GM23248 (cell line): ENCODE results near the gene TOMM40L. TPM values are rescaled to one million over a fixed set of nuclear protein-coding genes. Genes with fewer than 3 reads are reported as not detected.

Experiments used
- DNase-seq: peaks from one replicate; pipeline ENCODE4 v3.0.0-alpha.2; 2015
- H2AFZ ChIP-seq: fragments of 200-600 bp; sonication (generic); 2 replicates; pipeline ENCODE4 v1.6.1; 2016; ENCODE audit warnings: antibody characterized with exemption
- H3F3A ChIP-seq: fragments of 200-600 bp; sonication (generic); 2 replicates; pipeline ENCODE4 v1.6.1; 2016; ENCODE audit warnings: mild to moderate bottlenecking, antibody characterized with exemption, mixed run types; ENCODE audit not compliant: insufficient read depth
- H3K27ac ChIP-seq: fragments of 200-600 bp; sonication (generic); 2 replicates; pipeline ENCODE4 v1.5.1; 2016; ENCODE audit warnings: mild to moderate bottlenecking
- H3K27me3 ChIP-seq: fragments of 200-600 bp; sonication (generic); replicated peaks from 2 replicates; pipeline ENCODE4 v1.6.1; 2016; ENCODE audit warnings: mild to moderate bottlenecking; ENCODE audit not compliant: insufficient read depth
- H3K36me3 ChIP-seq: fragments of 200-600 bp; sonication (generic); 2 replicates; pipeline ENCODE4 v1.6.1; 2016; ENCODE audit warnings: low read depth, mild to moderate bottlenecking
- H3K4me1 ChIP-seq: fragments of 200-600 bp; sonication (generic); 2 replicates; pipeline ENCODE4 v1.6.1; 2016; ENCODE audit warnings: mild to moderate bottlenecking; ENCODE audit not compliant: insufficient read depth
- H3K4me2 ChIP-seq: fragments of 200-600 bp; sonication (generic); one replicate; pipeline ENCODE4 v1.6.1; 2016; ENCODE audit warnings: mild to moderate bottlenecking; ENCODE audit not compliant: unreplicated experiment
- H3K4me3 ChIP-seq: fragments of 200-600 bp; sonication (generic); 2 replicates; pipeline ENCODE4 v1.5.1; 2016; ENCODE audit warnings: mild to moderate bottlenecking
- H3K79me2 ChIP-seq: fragments of 200-600 bp; sonication (generic); 2 replicates; pipeline ENCODE4 v1.6.1; 2016; ENCODE audit warnings: mild to moderate bottlenecking; ENCODE audit not compliant: insufficient read depth
- H3K9ac ChIP-seq: fragments of 200-600 bp; sonication (generic); 2 replicates; pipeline ENCODE4 v1.6.1; 2016; ENCODE audit warnings: mild to moderate bottlenecking
- H3K9me2 ChIP-seq: fragments of 200-600 bp; sonication (generic); 2 replicates; pipeline ENCODE4 v1.6.1; 2016; ENCODE audit warnings: mixed run types, mild to moderate bottlenecking, moderate library complexity; ENCODE audit not compliant: insufficient read depth
- H3K9me3 ChIP-seq: fragments of 200-600 bp; sonication (generic); one replicate; pipeline ENCODE4 v1.6.1; 2017; ENCODE audit warnings: low read depth
- H4K20me1 ChIP-seq: fragments of 200-600 bp; sonication (generic); 2 replicates; pipeline ENCODE4 v1.6.0; 2016; ENCODE audit not compliant: insufficient read depth
- EZH2 ChIP-seq: fragments of 200-600 bp; sonication (generic); IDR thresholded peaks from 2 replicates; pipeline ENCODE4 v1.6.1; 2018; ENCODE audit warnings: antibody characterized with exemption, mild to moderate bottlenecking; ENCODE audit not compliant: insufficient read depth, poor library complexity, severe bottlenecking
- EZH2phosphoT487 ChIP-seq: fragments of 200-600 bp; sonication (generic); IDR thresholded peaks from 2 replicates; pipeline ENCODE4 v1.6.1; 2018; ENCODE audit warnings: antibody characterized with exemption, moderate library complexity, mild to moderate bottlenecking, low read depth; ENCODE audit not compliant: insufficient read depth
- WGBS, 2 experiments: methylation state at CpG; one replicate each; pipeline ENCODE4 v1.1.6; 2015 to 2017; ENCODE audit warnings: low lambda C conversion rate in 2 of 2, low coverage in 1 of 2; ENCODE audit errors: missing lambda C conversion rate in 2 of 2; 5-methylcytosine and 5-hydroxymethylcytosine counted together
- in situ Hi-C: fragments of 300-500 bp; cut with MboI; formaldehyde crosslinking; loops from 2 replicates; pipeline ENCODE4 v1.15.0; 2020
- microRNA-seq: library from miRNA; unstranded; fragments of <30 nt; microRNA quantifications from one replicate; pipeline ENCODE4, GENCODE V29; 2016; ENCODE audit warnings: borderline number of aligned reads
- polyA plus RNA-seq: library from polyadenylated mRNA; unstranded; fragments of >200 nt; fragmentation: Nextera tagmentation; extraction: Ambion mirVana; gene quantifications from 2 replicates; pipeline ENCODE4 v1.2.1, GENCODE V29; 2016
- total RNA-seq: library from RNA; depleted of rRNA; stranded (reverse); fragments of >200 nt; shearing (Covaris generic); gene quantifications from 2 replicates; pipeline ENCODE4 v1.2.3, GENCODE V29; 2014; rRNA removed

TOMM40L gene
- total and polyA plus RNA-seq, 2 experiments from 2014 or later = 5.7 to 6.5 TPM

DNA sequence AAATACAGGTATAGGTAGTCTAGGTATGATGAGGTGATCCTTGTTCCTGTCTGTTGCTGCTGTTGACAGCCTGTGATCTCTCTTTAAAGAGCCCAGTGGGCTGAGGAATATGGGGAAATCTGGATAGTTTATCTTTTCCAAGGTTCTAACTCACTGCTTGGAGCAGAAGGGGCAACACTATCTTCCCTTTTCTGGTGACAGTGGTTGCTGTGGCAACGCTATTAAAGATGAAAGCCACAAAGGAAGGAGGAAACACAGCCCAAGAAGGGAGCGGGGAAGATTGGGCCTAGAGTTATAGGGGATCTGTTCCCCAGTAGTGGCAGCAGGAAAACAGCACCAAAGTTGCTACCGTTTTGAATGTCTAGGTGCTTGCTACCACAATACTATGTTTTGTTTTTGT is 41.5 kb downstream of the TOMM40L start:
- no peak for TF ChIP-seq EZH2phosphoT487
- no peak for TF ChIP-seq EZH2
- H3K36me3 ChIP-seq = no peaks in the 10 kb centered on the region
- WGBS, 2 experiments = 66 to 74% methylated on average over 3 of the region's 3 CpGs

DNA sequence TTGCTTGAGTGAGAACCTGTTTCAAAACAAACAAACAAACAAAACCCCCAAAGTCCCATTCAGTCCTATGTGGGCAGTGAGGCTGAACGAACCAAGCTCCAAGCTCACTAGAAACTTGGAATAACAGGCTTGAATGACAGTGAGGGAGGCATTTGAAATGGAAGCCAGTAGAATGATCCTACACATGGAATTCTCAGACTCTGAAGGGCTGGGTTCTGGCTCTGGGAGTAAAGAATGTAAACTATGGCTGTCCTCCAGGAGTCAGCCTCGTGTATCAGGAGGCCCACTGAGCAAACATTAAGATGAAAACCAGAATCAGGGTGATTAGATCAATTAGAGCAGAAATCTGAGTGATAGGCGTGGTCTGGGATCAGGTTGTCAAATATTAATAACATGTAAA is 47.5 kb downstream of the TOMM40L start:
- 15 to 28% methylated on average over 3 of the region's 3 CpGs for WGBS, 2 experiments
- no peak overlapping the region for H3K4me3 ChIP-seq
- no peaks in the 10 kb centered on the region for H3K9me3 ChIP-seq
- no peaks in the 10 kb centered on the region for H4K20me1 ChIP-seq
- in situ Hi-C loops = no loop called here
- no peaks in the 10 kb centered on the region for H3F3A ChIP-seq
- no peak overlapping the region for H3K4me2 ChIP-seq
- H3K36me3 ChIP-seq = no peaks in the 10 kb centered on the region
- no peaks in the 10 kb centered on the region for H3K9me2 ChIP-seq
- no peak overlapping the region for H2AFZ ChIP-seq
- no peak for TF ChIP-seq EZH2phosphoT487
- no peak for TF ChIP-seq EZH2
- peaks cover 35% of the 10 kb centered on the region for H3K27me3 ChIP-seq
- no peak overlapping the region for H3K9ac ChIP-seq
- no peak for DNase-seq
- no peaks in the 10 kb centered on the region for H3K79me2 ChIP-seq
- H3K4me1 ChIP-seq = no peaks in the 10 kb centered on the region
- H3K27ac ChIP-seq = no peak overlapping the region

More for the DNA sequence above, 41.5 kb downstream of the TOMM40L start:
- H3K9ac ChIP-seq = no peak overlapping the region
- no peak overlapping the region for H3K4me2 ChIP-seq
- no peaks in the 10 kb centered on the region; the same call in 1 of the 2 replicates for H3K27me3 ChIP-seq
- no peaks in the 10 kb centered on the region for H3K4me1 ChIP-seq
- no peak overlapping the region for H3K27ac ChIP-seq
- in situ Hi-C loops = no loop called here
- H3K4me3 ChIP-seq = no peak overlapping the region
- DNase-seq = no peak
- H3K9me3 ChIP-seq = no peaks in the 10 kb centered on the region
- H3K9me2 ChIP-seq = no peaks in the 10 kb centered on the region
- H4K20me1 ChIP-seq = no peaks in the 10 kb centered on the region
- H3K79me2 ChIP-seq = no peaks in the 10 kb centered on the region
- no peak overlapping the region for H2AFZ ChIP-seq
- no peaks in the 10 kb centered on the region for H3F3A ChIP-seq

DNA sequence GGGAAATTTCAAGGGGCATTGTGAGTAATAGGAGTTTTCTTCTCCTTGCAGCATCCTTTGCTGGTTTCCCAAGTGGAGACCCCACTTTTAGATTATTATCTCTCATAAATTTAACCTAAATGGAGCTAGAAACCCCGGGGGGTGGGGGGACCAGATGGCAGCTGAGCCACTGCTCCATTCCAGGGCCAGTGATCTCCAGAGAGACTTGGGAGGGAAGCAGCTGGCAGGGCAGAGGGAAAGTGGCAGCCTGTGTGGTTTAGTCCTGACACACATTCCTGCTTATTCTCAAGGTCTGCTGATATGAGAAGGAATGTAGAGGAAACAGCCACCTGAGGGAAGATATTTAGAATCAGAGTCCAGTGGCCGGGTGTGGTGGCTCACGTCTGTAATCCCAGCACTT is 49.0 kb downstream of the TOMM40L start:
- in situ Hi-C loops = no loop called here
- peaks cover 35% of the 10 kb centered on the region for H3K27me3 ChIP-seq
- H3K9me3 ChIP-seq = no peaks in the 10 kb centered on the region
- no peaks in the 10 kb centered on the region for H3K4me1 ChIP-seq
- H3K36me3 ChIP-seq = no peaks in the 10 kb centered on the region
- no peak overlapping the region for H3K4me2 ChIP-seq
- TF ChIP-seq EZH2phosphoT487 = no peak
- TF ChIP-seq EZH2 = no peak
- no peak overlapping the region for H2AFZ ChIP-seq
- 38 to 46% methylated on average over 3 of the region's 3 CpGs for WGBS, 2 experiments
- H3F3A ChIP-seq = no peaks in the 10 kb centered on the region
- no peaks in the 10 kb centered on the region for H4K20me1 ChIP-seq
- no peaks in the 10 kb centered on the region for H3K79me2 ChIP-seq
- no peak overlapping the region for H3K9ac ChIP-seq
- no peak overlapping the region for H3K27ac ChIP-seq
- no peak for DNase-seq
- no peak overlapping the region for H3K4me3 ChIP-seq
- no peaks in the 10 kb centered on the region for H3K9me2 ChIP-seq

Small RNA genes within 50 kb of the gene (microRNA-seq; reads per million reads assigned to microRNA genes)
- gene MIR5187 = not detected

Other genes with a start within 250 kb of the TOMM40L start
- gene F11R, start 204.9 kb upstream of the TOMM40L start, total RNA-seq = 0.76 and 1.5 TPM in 2 replicates
- 0.52 and 0.53 TPM in 2 replicates for gene F11R, start 204.9 kb upstream of the TOMM40L start, polyA plus RNA-seq
- not detected in 2 replicates for gene TSTD1, start 187.1 kb upstream of the TOMM40L start, total RNA-seq
- gene TSTD1, start 187.1 kb upstream of the TOMM40L start, polyA plus RNA-seq = not detected in 2 replicates
- gene USF1, start 180.1 kb upstream of the TOMM40L start, total RNA-seq = 53.2 and 68.4 TPM in 2 replicates
- gene USF1, start 180.1 kb upstream of the TOMM40L start, polyA plus RNA-seq = 12.2 and 17.1 TPM in 2 replicates
- not detected in 2 replicates for gene ARHGAP30, start 156.2 kb upstream of the TOMM40L start, total RNA-seq
- gene ARHGAP30, start 156.2 kb upstream of the TOMM40L start, polyA plus RNA-seq = 0.21 and 0.29 TPM in 2 replicates
- gene NECTIN4, start 136.5 kb upstream of the TOMM40L start, total RNA-seq = 0.54 TPM in 1 of 2 replicates, not detected in the other
- gene NECTIN4, start 136.5 kb upstream of the TOMM40L start, polyA plus RNA-seq = 0.40 and 0.54 TPM in 2 replicates
- gene KLHDC9, start 127.7 kb upstream of the TOMM40L start, total RNA-seq = 3.7 and 5.6 TPM in 2 replicates
- gene KLHDC9, start 127.7 kb upstream of the TOMM40L start, polyA plus RNA-seq = 3.2 and 3.3 TPM in 2 replicates
- gene PFDN2, start 108.0 kb upstream of the TOMM40L start, total RNA-seq = 32.4 and 35.9 TPM in 2 replicates
- 121 and 125 TPM in 2 replicates for gene PFDN2, start 108.0 kb upstream of the TOMM40L start, polyA plus RNA-seq
- gene NIT1, start 108.0 kb upstream of the TOMM40L start, total RNA-seq = 16.6 and 24.3 TPM in 2 replicates
- 30.4 and 30.9 TPM in 2 replicates for gene NIT1, start 108.0 kb upstream of the TOMM40L start, polyA plus RNA-seq
- gene DEDD, start 93.4 kb upstream of the TOMM40L start, total RNA-seq = 30.4 and 36.7 TPM in 2 replicates
- 37.8 and 38.4 TPM in 2 replicates for gene DEDD, start 93.4 kb upstream of the TOMM40L start, polyA plus RNA-seq
- gene UFC1, start 72.1 kb upstream of the TOMM40L start, total RNA-seq = 42.6 and 86.2 TPM in 2 replicates
- 89.5 and 89.6 TPM in 2 replicates for gene UFC1, start 72.1 kb upstream of the TOMM40L start, polyA plus RNA-seq
- gene USP21, start 66.6 kb upstream of the TOMM40L start, total RNA-seq = 6.3 and 10.5 TPM in 2 replicates
- 16.0 and 16.5 TPM in 2 replicates for gene USP21, start 66.6 kb upstream of the TOMM40L start, polyA plus RNA-seq
- gene PPOX, start 59.6 kb upstream of the TOMM40L start, total RNA-seq = 18.8 and 36.2 TPM in 2 replicates
- 21.5 and 25.9 TPM in 2 replicates for gene PPOX, start 59.6 kb upstream of the TOMM40L start, polyA plus RNA-seq
- gene B4GALT3, start 48.6 kb upstream of the TOMM40L start, total RNA-seq = 33.3 and 34.5 TPM in 2 replicates
- 30.6 and 31.3 TPM in 2 replicates for gene B4GALT3, start 48.6 kb upstream of the TOMM40L start, polyA plus RNA-seq
- gene ADAMTS4, start 27.0 kb upstream of the TOMM40L start, total RNA-seq = 5.9 and 9.8 TPM in 2 replicates
- 5.3 and 7.2 TPM in 2 replicates for gene ADAMTS4, start 27.0 kb upstream of the TOMM40L start, polyA plus RNA-seq
- 104 and 125 TPM in 2 replicates for gene NDUFS2, start 23.7 kb upstream of the TOMM40L start, total RNA-seq
- gene NDUFS2, start 23.7 kb upstream of the TOMM40L start, polyA plus RNA-seq = 135 and 141 TPM in 2 replicates
- not detected in 2 replicates for gene FCER1G, start 10.8 kb upstream of the TOMM40L start, total RNA-seq
- 0.49 TPM in 1 of 2 replicates, not detected in the other for gene FCER1G, start 10.8 kb upstream of the TOMM40L start, polyA plus RNA-seq
- not detected in 2 replicates for gene APOA2, start 2.4 kb upstream of the TOMM40L start, total RNA-seq
- gene APOA2, start 2.4 kb upstream of the TOMM40L start, polyA plus RNA-seq = not detected in 2 replicates
- gene NR1I3, start 12.1 kb downstream of the TOMM40L start, total RNA-seq = not detected in 2 replicates
- 0.70 TPM in 1 of 2 replicates, not detected in the other for gene NR1I3, start 12.1 kb downstream of the TOMM40L start, polyA plus RNA-seq
- gene PCP4L1, start 32.7 kb downstream of the TOMM40L start, total RNA-seq = not detected in 2 replicates
- not detected in 2 replicates for gene PCP4L1, start 32.7 kb downstream of the TOMM40L start, polyA plus RNA-seq
- gene MPZ, start 83.9 kb downstream of the TOMM40L start, total RNA-seq = 0.11 TPM in 1 of 2 replicates, not detected in the other
- gene MPZ, start 83.9 kb downstream of the TOMM40L start, polyA plus RNA-seq = not detected in 2 replicates
- gene SDHC, start 88.3 kb downstream of the TOMM40L start, total RNA-seq = 17.4 and 39.2 TPM in 2 replicates
- gene SDHC, start 88.3 kb downstream of the TOMM40L start, polyA plus RNA-seq = 175 and 211 TPM in 2 replicates
- not detected in 2 replicates for gene CFAP126, start 141.8 kb downstream of the TOMM40L start, total RNA-seq
- gene CFAP126, start 141.8 kb downstream of the TOMM40L start, polyA plus RNA-seq = not detected in 2 replicates